ENCODE measurements around the gene KRTAP9-4.
"Not testable (repeated sequence)": the region's sequence is repeated elsewhere in the genome, so short reads cannot be mapped to it uniquely, and the experiment has no call there.

Gene KRTAP9-4

GRCh38 chr17:41249637-41250240 is at the start of gene KRTAP9-4:
Gene KRTAP9-4, plus strand, starts transcription at chr17:41249687. Its CDS starts 34 bp downstream, at chr17:41249721.
- DNase-seq (ENCODE audit: low read depth): not testable (repeated sequence)

- peak; percentile 47 for DNase-seq (ENCODE audit: low read depth)
Measured at GRCh38 chr17:41211845-41212466, 37.5 kb upstream of the KRTAP9-4 start.

GRCh38 chr17:41212524-41213169 is 36.8 kb upstream of the KRTAP9-4 start:
- DNase-seq (ENCODE audit: low read depth): no peak

GRCh38 chr17:41215681-41216080 is 33.8 kb upstream of the KRTAP9-4 start:
- no peak for DNase-seq (ENCODE audit: low read depth)

DNA sequence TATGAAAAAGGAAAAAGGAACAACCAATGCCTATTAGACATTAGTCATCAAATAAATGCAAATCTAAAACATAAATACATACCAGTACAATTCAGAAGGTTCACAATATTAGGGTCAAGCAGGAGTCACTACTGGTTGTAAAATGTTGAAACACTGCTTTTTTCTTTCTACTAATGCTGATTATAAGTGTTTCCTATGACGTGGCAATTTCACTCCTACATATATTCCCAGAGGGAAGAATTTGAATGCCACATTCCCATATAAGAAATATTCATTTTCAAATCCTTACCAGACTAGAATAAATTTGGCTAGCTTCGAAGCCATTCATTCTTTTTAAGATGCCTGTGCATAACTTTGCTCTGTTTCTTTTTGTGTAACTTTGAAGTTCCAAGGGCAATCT is 25.7 kb upstream of the KRTAP9-4 start:
- DNase-seq (ENCODE audit: low read depth): peak; percentile 29

- no peak for DNase-seq (ENCODE audit: low read depth)
Measured at GRCh38 chr17:41226051-41226450, 23.4 kb upstream of the KRTAP9-4 start.

- not testable (repeated sequence) for DNase-seq (ENCODE audit: low read depth)
Measured at GRCh38 chr17:41226598-41227095, 22.8 kb upstream of the KRTAP9-4 start, which contains the start of gene KRTAP9-2. Gene KRTAP9-2, plus strand, starts transcription at chr17:41226648. Its CDS starts 7 bp downstream, at chr17:41226655.

DNA sequence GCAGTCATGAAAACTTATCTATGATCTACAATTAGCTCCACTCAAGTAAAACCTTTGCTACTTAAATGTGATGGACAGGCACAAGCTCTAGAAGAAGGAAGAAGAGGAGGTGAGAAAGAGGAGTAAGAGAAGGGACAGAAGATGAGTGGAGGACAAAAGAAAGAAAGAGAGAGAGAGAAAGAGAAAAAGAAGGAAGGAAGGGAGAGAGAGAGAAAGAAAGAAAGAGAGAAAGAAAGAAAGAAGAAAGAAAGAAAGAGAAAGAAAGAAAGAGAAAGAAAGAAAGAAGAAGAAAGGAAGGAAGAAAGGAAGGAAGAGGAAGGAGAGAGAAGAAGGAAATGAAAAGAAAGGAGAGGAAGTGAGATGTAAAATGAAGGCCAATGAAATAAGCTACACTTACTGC is 19.4 kb upstream of the KRTAP9-4 start:
- DNase-seq (ENCODE audit: low read depth): no peak

- DNase-seq (ENCODE audit: low read depth): no peak
Measured at GRCh38 chr17:41231731-41232130, 17.8 kb upstream of the KRTAP9-4 start.

- DNase-seq (ENCODE audit: low read depth): not testable (repeated sequence)
Measured at GRCh38 chr17:41232399-41233105, 16.9 kb upstream of the KRTAP9-4 start, which contains the start of gene KRTAP9-3. Gene KRTAP9-3, plus strand, starts transcription at chr17:41232449. Its CDS starts 53 bp downstream, at chr17:41232502.

DNA sequence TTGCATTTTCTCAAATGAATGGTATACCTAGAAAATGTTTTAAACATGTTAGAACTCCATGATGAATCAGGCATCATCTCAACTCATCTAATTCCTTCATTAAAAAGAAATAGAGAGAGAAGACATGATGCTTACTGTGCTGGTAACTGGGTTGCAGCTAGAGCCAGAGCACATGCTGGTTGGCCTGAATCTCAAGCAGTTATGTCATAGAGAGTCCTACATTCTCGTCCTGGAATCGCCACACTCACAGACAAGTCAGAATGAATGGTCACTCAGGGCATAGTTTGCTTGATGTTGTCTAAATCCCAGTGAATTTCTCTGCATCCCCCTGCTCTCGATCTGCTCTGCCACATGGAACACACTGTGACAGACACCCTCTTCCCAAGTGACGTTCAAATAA is 12.4 kb upstream of the KRTAP9-4 start:
- not testable (repeated sequence) for DNase-seq (ENCODE audit: low read depth)

DNA sequence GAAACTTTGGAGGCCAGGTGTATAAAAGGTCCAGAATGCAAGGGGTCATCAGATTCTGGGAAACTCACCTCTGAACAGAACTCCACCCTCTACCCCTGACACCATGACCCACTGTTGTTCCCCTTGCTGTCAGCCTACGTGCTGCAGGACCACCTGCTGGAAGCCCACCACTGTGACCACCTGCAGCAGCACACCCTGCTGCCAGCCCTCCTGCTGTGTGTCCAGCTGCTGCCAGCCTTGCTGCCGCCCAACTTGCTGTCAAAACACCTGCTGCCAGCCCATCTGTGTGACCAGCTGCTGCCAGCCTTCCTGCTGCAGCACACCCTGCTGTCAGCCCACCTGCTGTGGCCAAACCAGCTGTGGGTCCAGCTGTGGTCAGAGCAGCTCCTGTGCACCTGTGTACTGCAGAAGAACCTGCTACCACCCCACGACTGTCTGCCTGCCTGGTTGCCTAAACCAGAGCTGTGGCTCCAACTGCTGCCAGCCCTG is 11.5 kb upstream of the KRTAP9-4 start, which contains the start of gene KRTAP9-8:
TSS of gene KRTAP9-8 (plus strand) at position 51 of the 489 bp plus-strand sequence. CDS start at position 104, 53 bp downstream.
- DNase-seq (ENCODE audit: low read depth): not testable (repeated sequence)

DNA sequence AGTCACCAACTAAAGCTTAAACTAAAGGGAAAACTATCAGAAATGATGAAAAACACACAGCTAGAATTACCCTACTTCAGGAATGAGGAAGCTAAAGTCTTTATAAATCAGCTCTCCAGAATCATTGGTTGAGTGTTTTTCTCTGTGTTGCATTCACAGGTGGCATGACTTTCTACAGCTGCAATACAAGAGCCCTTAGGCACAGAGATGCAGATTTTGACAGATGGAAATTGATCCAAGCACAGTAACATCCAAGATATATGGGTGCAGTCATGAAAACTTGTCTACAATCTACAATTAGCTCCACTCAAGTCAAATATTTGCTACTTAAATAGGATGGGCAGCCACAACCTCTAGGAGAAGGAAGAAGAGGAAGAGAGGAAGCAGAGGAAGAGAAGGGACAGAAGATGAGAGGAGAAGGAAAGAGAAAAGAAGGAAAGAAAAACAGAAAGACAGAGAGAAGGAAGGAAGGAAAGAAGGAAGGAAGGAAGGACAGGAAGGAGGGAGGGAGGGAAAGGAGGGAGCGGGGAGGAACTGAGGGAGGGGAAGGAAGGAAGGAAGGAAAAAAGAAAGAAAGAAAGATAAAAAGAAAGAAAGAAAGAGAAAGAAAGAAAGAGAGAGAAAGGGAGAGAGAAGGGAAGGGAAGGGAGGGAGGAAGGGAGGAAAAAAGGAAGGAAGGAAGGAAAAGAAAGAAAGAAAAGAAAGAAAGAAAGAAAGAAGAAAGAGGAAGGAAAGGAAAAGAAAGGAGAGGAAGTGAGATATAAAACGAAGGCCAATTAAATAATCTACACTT is 2.3 kb upstream of the KRTAP9-4 start:
- DNase-seq (ENCODE audit: low read depth): not testable (repeated sequence)

DNA sequence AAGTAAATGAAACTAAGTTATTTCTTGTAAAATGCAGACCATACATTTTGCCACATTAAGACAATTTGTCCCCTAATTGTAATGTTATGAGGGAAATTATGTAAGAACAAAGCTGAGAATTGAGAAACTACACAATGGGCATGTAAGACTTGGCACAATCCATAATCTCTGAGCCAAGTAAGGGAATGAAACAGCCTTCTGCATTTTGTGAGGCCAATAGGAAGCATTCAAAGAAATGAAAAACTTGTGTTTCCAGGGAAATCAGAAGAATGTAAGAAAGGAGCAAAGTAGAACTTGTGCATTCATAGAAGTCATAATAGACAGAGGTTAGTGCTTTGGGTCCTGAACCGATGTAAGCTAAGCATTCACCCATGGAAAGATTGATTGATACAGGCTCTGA is 1.8 kb downstream of the KRTAP9-4 start:
- no peak for DNase-seq (ENCODE audit: low read depth)

GRCh38 chr17:41254861-41255260 is 5.4 kb downstream of the KRTAP9-4 start:
- no peak for DNase-seq (ENCODE audit: low read depth)

GRCh38 chr17:41255381-41256290 is 6.1 kb downstream of the KRTAP9-4 start, which contains the start of gene KRTAP9-9:
Gene KRTAP9-9, plus strand, starts transcription at chr17:41255384.
- not testable (repeated sequence) for DNase-seq (ENCODE audit: low read depth)

GRCh38 chr17:41256291-41256685 is 6.8 kb downstream of the KRTAP9-4 start:
- no peak for DNase-seq (ENCODE audit: low read depth)

DNA sequence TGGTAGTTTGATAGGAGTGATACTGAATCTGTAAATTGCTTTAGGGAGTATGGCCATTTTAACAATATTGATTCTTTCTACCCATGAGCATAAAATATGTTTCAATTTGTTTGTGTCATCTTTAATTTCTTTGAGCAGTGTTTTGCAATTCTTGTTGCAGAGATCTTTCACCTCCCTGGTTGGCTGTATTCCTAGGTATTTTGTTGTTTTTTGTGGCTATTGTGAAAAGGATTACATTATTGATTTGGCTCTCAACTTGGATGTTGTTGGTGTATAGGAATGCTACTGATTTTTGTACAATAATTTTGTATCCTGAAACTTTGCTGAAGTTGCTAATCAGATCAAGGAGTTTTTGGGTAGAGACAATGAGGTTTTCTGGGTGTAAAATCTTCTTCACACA is 8.9 kb downstream of the KRTAP9-4 start:
- no peak for DNase-seq (ENCODE audit: low read depth)

DNA sequence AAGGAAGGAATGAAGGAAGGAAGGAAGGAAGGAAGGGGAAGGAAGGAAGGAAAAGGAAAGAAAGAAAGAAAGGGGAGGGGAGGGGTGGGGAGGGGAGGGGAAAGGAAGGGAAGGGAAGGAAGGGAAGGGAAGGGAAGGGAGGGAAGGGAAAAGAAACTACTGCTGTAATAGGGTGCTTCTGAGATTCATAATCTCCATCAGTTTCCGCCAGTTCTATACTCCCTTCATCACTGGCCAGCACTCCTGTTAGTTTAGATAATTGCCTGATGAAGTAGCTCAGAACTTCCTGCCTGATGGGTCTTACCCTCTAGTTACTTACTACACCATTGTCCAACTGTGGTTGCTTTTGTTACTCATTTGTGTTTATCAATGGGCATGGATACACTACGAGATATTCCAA is 13.7 kb downstream of the KRTAP9-4 start:
- no peak for DNase-seq (ENCODE audit: low read depth)

GRCh38 chr17:41264599-41264998 is 15.1 kb downstream of the KRTAP9-4 start:
- no peak for DNase-seq (ENCODE audit: low read depth)
